ENCODE data around the gene ZNF618. TPM values are rescaled to one million over a fixed set of nuclear protein-coding genes. Genes with fewer than 3 reads are reported as not detected.

ZNF618 gene
- total RNA-seq, 4 donors from 2014 or later: 0.68 to 2.1 (median 1.3) TPM

DNA sequence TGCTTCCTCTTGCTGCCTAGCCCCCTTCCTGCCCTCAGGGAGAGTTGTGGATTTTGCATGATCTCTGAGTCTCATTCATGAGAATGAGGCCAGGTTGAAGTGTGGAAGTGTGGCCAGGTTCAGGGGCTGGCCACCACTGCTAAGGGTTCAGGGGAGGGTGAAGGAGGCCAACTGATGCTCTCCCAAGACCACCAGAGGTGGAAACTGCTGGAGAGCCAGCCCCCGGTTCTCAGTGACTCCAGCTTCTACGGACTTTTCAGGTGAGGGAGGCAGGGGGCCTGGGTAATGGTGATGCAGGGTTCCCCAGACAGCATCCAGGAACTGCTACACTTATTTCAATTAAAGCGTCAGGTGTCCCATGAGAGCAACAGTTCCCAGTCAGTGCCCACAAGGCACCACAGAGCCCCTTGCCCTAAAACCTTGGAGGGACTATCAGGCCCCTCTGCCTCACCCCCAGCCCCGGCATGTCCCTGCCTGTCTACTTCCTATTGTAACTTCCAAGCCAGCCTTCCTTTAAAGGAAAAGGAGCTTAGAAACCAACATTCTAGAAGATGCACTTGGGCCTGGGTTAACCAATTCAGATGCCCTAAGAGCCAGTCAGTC lies 151.9 kb downstream of the ZNF618 start:
- Histone ChIP-seq H3K27ac (no peak overlapping the region), H3K27me3 (no peaks in the 10 kb centered on the region), H3K36me3 (peaks cover 0 to 55% (median 0%) of the 10 kb centered on the region in 3 donors), H3K9me3 (peaks cover 0 to 10% (median 5%) of the 10 kb centered on the region in 3 donors), H3K4me1 (no peaks in the 10 kb centered on the region), H3K4me3 (no peak overlapping the region)
- no peak for TF ChIP-seq POLR2A (IDR thresholded peaks at IDR 0.05)
- TF ChIP-seq, protein P1, sequence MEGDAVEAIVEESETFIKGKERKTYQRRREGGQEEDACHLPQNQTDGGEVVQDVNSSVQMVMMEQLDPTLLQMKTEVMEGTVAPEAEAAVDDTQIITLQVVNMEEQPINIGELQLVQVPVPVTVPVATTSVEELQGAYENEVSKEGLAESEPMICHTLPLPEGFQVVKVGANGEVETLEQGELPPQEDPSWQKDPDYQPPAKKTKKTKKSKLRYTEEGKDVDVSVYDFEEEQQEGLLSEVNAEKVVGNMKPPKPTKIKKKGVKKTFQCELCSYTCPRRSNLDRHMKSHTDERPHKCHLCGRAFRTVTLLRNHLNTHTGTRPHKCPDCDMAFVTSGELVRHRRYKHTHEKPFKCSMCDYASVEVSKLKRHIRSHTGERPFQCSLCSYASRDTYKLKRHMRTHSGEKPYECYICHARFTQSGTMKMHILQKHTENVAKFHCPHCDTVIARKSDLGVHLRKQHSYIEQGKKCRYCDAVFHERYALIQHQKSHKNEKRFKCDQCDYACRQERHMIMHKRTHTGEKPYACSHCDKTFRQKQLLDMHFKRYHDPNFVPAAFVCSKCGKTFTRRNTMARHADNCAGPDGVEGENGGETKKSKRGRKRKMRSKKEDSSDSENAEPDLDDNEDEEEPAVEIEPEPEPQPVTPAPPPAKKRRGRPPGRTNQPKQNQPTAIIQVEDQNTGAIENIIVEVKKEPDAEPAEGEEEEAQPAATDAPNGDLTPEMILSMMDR (IDR thresholded peaks at IDR 0.05): no peak
- no peak for DNase-seq
- 58 to 83% methylated on average over 2 to 3 of the region's 4 CpGs for WGBS, 2 donors
- intact Hi-C loops (cut with DNase I): no loop called here

DNA sequence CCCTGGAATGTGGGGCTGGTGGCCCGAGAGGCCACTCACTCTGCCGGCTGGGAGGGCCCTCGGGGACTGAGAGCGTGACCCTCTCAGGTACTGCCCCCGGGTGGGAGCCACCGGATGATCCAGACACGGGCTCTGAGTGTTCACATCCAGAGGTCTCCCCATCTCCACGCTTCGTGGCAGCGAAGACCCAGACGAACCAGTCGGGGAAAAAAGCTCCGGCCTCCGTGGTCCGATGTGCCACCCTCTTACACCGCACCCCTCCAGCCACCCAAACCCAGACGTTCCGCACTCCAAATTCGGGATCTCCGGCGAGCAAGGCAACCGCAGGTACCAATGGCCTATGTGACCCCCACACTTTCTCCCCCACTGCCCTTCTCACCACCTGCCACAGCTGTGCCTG lies 152.5 kb downstream of the ZNF618 start:
- Histone ChIP-seq H3K4me1 (no peaks in the 10 kb centered on the region), H3K4me3 (no peak overlapping the region), H3K27me3 (no peaks in the 10 kb centered on the region), H3K27ac (no peak overlapping the region), H3K9me3 (peaks cover 0 to 10% (median 0%) of the 10 kb centered on the region in 3 donors), H3K36me3 (peaks cover 0 to 62% (median 0%) of the 10 kb centered on the region in 3 donors)
- intact Hi-C loops (cut with DNase I): no loop called here
- no peak for DNase-seq
- no peak for TF ChIP-seq POLR2A (IDR thresholded peaks at IDR 0.05)
- TF ChIP-seq, protein P1 (IDR thresholded peaks at IDR 0.05): no peak
- WGBS, 2 donors: 97 to 100% methylated on average over 11 to 14 of the region's 22 CpGs

DNA sequence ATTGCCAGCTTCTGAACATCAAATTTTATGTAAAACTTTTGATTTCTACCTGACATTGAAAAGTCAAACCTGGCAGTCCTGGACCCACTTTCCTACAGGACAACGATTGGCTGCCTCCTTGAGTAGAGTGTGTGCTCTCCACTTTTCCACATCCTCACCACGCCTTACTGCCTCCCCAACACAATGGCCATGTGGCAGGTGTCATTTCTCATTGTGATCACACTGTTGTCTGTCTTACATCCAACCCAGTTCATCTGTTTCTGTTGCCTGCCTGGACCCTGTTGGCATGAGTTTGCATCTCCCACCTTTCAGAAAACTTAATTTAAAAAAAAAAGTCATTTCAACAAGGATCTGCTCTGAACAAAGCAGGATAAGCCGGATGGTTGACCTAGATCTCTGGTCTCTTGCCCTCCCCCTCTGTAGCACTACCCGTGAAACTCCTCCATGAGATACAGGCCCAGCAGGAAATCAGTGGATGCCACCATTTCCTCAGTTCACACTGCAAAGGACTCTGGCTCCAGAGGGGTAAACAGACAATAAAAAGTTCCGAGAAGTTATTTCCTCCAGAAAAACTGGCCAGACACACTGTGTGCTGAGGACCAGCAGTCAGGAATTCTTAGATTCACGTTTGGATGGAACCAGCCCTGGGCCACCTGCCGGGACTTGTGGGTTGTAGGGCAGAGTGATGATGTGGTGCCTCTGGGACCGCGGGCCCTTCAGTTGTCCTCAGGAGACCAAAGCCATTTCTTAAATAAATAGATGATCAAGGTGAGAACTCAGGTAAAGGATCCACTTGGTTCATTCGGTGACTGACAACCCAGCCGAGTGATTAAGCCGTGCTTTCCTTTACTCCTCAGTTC lies 153.4 kb downstream of the ZNF618 start:
- 78% methylated on average over 11 to 12 of the region's 12 CpGs for WGBS, 2 donors
- no peak for TF ChIP-seq POLR2A (IDR thresholded peaks at IDR 0.05)
- TF ChIP-seq, protein P1 (IDR thresholded peaks at IDR 0.05): no peak
- intact Hi-C loops (cut with DNase I): no loop called here
- peaks cover 0 to 71% (median 0%) of the 10 kb centered on the region in 3 donors for H3K36me3 ChIP-seq
- H3K9me3 ChIP-seq: peaks cover 0 to 1% (median 0%) of the 10 kb centered on the region in 3 donors
- H3K27ac ChIP-seq: no peak overlapping the region
- H3K4me3 ChIP-seq: no peak overlapping the region
- H3K4me1 ChIP-seq: no peaks in the 10 kb centered on the region
- DNase-seq: no peak
- no peaks in the 10 kb centered on the region for H3K27me3 ChIP-seq

DNA sequence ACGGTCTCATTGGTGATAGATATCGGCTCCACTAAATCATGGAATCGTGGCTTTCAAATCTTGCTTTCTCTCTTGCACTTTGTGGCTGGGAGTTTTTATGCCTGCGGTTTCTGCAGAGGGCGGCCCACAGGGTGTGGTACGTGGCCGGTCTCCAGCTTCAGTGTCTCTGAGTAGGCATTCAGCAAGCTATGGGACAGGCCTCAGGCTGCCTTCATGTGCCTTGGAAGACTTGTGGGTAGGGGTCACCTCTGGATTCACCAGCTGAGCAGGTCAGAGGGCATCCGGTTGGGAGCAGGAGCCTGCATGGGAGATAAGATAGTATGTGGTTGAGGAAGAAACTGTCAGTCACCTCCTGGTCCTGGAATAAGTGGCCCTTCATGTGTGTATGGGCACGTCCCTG lies 154.3 kb downstream of the ZNF618 start:
- DNase-seq: no peak
- intact Hi-C loops (cut with DNase I): no loop called here
- WGBS, 2 donors: 88 to 90% methylated on average over 7 to 8 of the region's 9 CpGs
- TF ChIP-seq POLR2A (IDR thresholded peaks at IDR 0.05): no peak
- TF ChIP-seq, protein P1 (IDR thresholded peaks at IDR 0.05): no peak
- Histone ChIP-seq H3K4me1 (no peaks in the 10 kb centered on the region), H3K27me3 (no peaks in the 10 kb centered on the region), H3K9me3 (no peaks in the 10 kb centered on the region), H3K36me3 (peaks cover 0 to 72% (median 0%) of the 10 kb centered on the region in 3 donors), H3K27ac (no peak overlapping the region), H3K4me3 (no peak overlapping the region)

DNA sequence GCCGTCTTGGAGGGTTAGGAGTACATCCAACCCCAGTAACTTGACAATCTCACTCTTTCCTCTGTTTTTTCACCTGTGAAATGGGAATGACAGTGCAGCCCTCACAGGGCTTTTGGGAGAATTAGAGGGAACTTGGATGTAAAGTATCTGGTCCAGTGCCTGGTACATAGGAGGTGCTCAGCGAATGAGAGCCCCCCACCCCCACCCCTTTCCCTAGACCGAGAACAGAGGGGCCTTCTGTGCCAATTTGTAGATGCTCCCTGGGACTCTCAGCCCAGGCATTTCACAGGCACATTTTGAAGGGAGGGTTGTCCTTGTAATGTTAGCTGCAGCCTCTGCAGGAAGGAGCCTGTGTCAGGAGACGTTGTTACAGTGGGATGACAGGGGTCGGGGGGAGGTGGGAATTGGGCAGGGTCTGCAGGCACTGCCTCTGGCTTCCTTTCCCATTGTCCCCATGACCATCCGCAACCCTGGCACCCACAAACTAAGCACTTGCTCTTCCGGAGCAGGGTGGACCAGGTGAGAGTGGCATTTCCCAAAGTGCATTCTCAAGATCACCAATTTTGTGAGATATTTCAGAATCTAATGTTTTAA lies 155.0 kb downstream of the ZNF618 start:
- no peaks in the 10 kb centered on the region for H3K4me1 ChIP-seq
- H3K9me3 ChIP-seq: no peaks in the 10 kb centered on the region
- DNase-seq: no peak
- H3K36me3 ChIP-seq: peaks cover 0 to 72% (median 2%) of the 10 kb centered on the region in 3 donors
- 84 to 87% methylated on average over 3 of the region's 7 CpGs for WGBS, 2 donors
- intact Hi-C loops (cut with DNase I): no loop called here
- TF ChIP-seq, protein P1 (IDR thresholded peaks at IDR 0.05): no peak
- TF ChIP-seq POLR2A (IDR thresholded peaks at IDR 0.05): no peak
- no peak overlapping the region for H3K27ac ChIP-seq
- no peaks in the 10 kb centered on the region for H3K27me3 ChIP-seq
- H3K4me3 ChIP-seq: no peak overlapping the region

Measured in esophagus squamous epithelium (tissue), 5 donors.